ENCODE data around the gene GMDS.

The GMDS gene

GRCh38 chr6:1609648-1610496, 635.5 kb downstream of the GMDS start, which contains the start of gene FOXC1:
Gene FOXC1 (plus strand): TSS chr6:1609915. CDS start chr6:1610446, 531 bp downstream.
- peak; percentile 27 for DNase-seq
- Histone ChIP-seq H3K36me3 (replicated peaks; ENCODE audit: insufficient read depth, low read length) (no peaks in the 10 kb centered on the region), H3F3A (ENCODE audit: insufficient read depth, low read length) (no peaks in the 10 kb centered on the region), H3K79me2 (ENCODE audit: low read length) (no peaks in the 10 kb centered on the region), H3K4me3 (ENCODE audit: low read length) (no peak within 1 kb of the TSS), H3K27me3 (replicated peaks; ENCODE audit: insufficient read depth, low read length) (peaks cover 39% of the 10 kb centered on the region), H3K9ac (ENCODE audit: low read length) (no peak within 1 kb of the TSS), H2AFZ (ENCODE audit: low read length) (no peak within 1 kb of the TSS), H4K20me1 (ENCODE audit: insufficient read depth, low read length) (no peaks in the 10 kb centered on the region), H3K9me2 (replicated peaks; ENCODE audit: insufficient read depth, low read length) (no peaks in the 10 kb centered on the region), H3K4me1 (ENCODE audit: low read length) (no peaks in the 10 kb centered on the region), H3K4me2 (ENCODE audit: low read depth, low read length) (peak within 1 kb of the TSS; percentile 49; the same call in 1 of the 2 replicates), H3K9me3 (replicated peaks; ENCODE audit: insufficient read depth, low read length) (no peaks in the 10 kb centered on the region), H3K27ac (ENCODE audit: low read length) (no peak within 1 kb of the TSS)
- TF ChIP-seq EZH2 (optimal IDR thresholded peaks at IDR 0.05; ENCODE audit: low read depth, low read length) = no peak
- TF ChIP-seq EZH2phosphoT487 (IDR thresholded peaks at IDR 0.05; ENCODE audit: low read length) = no peak
- TF ChIP-seq CTCF (IDR thresholded peaks at IDR 0.05; ENCODE audit: low read length) = no peak

GRCh38 chr6:1609041-1609647, 636.3 kb downstream of the GMDS start:
- H2AFZ ChIP-seq (ENCODE audit: low read length) = no peak overlapping the region
- H3K27ac ChIP-seq (ENCODE audit: low read length) = no peak overlapping the region
- no peaks in the 10 kb centered on the region for H3F3A ChIP-seq (ENCODE audit: insufficient read depth, low read length)
- no peaks in the 10 kb centered on the region for H3K36me3 ChIP-seq (replicated peaks; ENCODE audit: insufficient read depth, low read length)
- no peak for DNase-seq
- H3K79me2 ChIP-seq (ENCODE audit: low read length) = no peaks in the 10 kb centered on the region
- H3K4me1 ChIP-seq (ENCODE audit: low read length) = no peaks in the 10 kb centered on the region
- no peak overlapping the region for H3K9ac ChIP-seq (ENCODE audit: low read length)
- H3K9me2 ChIP-seq (replicated peaks; ENCODE audit: insufficient read depth, low read length) = no peaks in the 10 kb centered on the region
- H3K9me3 ChIP-seq (replicated peaks; ENCODE audit: insufficient read depth, low read length) = no peaks in the 10 kb centered on the region
- H3K4me3 ChIP-seq (ENCODE audit: low read length) = no peak overlapping the region
- peaks cover 44% of the 10 kb centered on the region for H3K27me3 ChIP-seq (replicated peaks; ENCODE audit: insufficient read depth, low read length)
- TF ChIP-seq CTCF (IDR thresholded peaks at IDR 0.05; ENCODE audit: low read length) (no peak), EZH2 (optimal IDR thresholded peaks at IDR 0.05; ENCODE audit: low read depth, low read length) (no peak), EZH2phosphoT487 (IDR thresholded peaks at IDR 0.05; ENCODE audit: low read length) (no peak)
- peak overlapping the region; percentile 49; the same call in 1 of the 2 replicates for H3K4me2 ChIP-seq (ENCODE audit: low read depth, low read length)
- no peaks in the 10 kb centered on the region for H4K20me1 ChIP-seq (ENCODE audit: insufficient read depth, low read length)

GRCh38 chr6:1608222-1609040, 637.0 kb downstream of the GMDS start:
- Histone ChIP-seq H2AFZ (ENCODE audit: low read length) (no peak overlapping the region), H3K9me3 (replicated peaks; ENCODE audit: insufficient read depth, low read length) (no peaks in the 10 kb centered on the region), H4K20me1 (ENCODE audit: insufficient read depth, low read length) (no peaks in the 10 kb centered on the region), H3F3A (ENCODE audit: insufficient read depth, low read length) (no peaks in the 10 kb centered on the region), H3K9me2 (replicated peaks; ENCODE audit: insufficient read depth, low read length) (no peaks in the 10 kb centered on the region), H3K9ac (ENCODE audit: low read length) (no peak overlapping the region), H3K36me3 (replicated peaks; ENCODE audit: insufficient read depth, low read length) (no peaks in the 10 kb centered on the region), H3K4me1 (ENCODE audit: low read length) (no peaks in the 10 kb centered on the region), H3K27me3 (replicated peaks; ENCODE audit: insufficient read depth, low read length) (peaks cover 51% of the 10 kb centered on the region), H3K4me2 (ENCODE audit: low read depth, low read length) (no peak overlapping the region), H3K27ac (ENCODE audit: low read length) (no peak overlapping the region), H3K79me2 (ENCODE audit: low read length) (no peaks in the 10 kb centered on the region), H3K4me3 (ENCODE audit: low read length) (no peak overlapping the region)
- TF ChIP-seq CTCF (IDR thresholded peaks at IDR 0.05; ENCODE audit: low read length) = no peak
- TF ChIP-seq EZH2 (optimal IDR thresholded peaks at IDR 0.05; ENCODE audit: low read depth, low read length) = no peak
- TF ChIP-seq EZH2phosphoT487 (IDR thresholded peaks at IDR 0.05; ENCODE audit: low read length) = no peak
- DNase-seq = no peak
